CD4-positive, alpha-beta T cell treated with Interleukin-4 for 4 hours (primary cell): ENCODE measurements around the gene PSMA6.
A peak's percentile ranks its signal among the peaks of the same experiment; 100 is the strongest.
"Not testable (repeated sequence)": the region's sequence is repeated elsewhere in the genome, so short reads cannot be mapped to it uniquely, and the experiment has no call there.

Source experiments
- DNase-seq: peaks from one replicate; pipeline ENCODE4 v3.0.0-alpha.2; 2020

PSMA6 gene

GRCh38 chr14:35292051-35292769 is at the start of gene PSMA6:
Gene PSMA6 (plus strand): TSS chr14:35292382. CDS start chr14:35292477, 95 bp downstream.
- DNase-seq: peak; percentile 99

GRCh38 chr14:35242599-35243311 is 49.4 kb upstream of the PSMA6 start:
- no peak for DNase-seq

GRCh38 chr14:35243956-35244355 is 48.2 kb upstream of the PSMA6 start:
- DNase-seq: no peak

- no peak for DNase-seq
Observed at GRCh38 chr14:35244542-35244941, 47.6 kb upstream of the PSMA6 start.

GRCh38 chr14:35245051-35245450 is 47.1 kb upstream of the PSMA6 start:
- DNase-seq: no peak

GRCh38 chr14:35247777-35248475 is 44.3 kb upstream of the PSMA6 start:
- no peak for DNase-seq

GRCh38 chr14:35248476-35248788 is 43.8 kb upstream of the PSMA6 start:
- no peak for DNase-seq

- no peak for DNase-seq
Observed at GRCh38 chr14:35250319-35250718, 41.9 kb upstream of the PSMA6 start.

GRCh38 chr14:35252451-35252868 is 39.7 kb upstream of the PSMA6 start:
- no peak for DNase-seq

- DNase-seq: not testable (repeated sequence)
Observed at GRCh38 chr14:35253056-35253455, 39.1 kb upstream of the PSMA6 start.

- DNase-seq: not testable (repeated sequence)
Observed at GRCh38 chr14:35254034-35254622, 38.1 kb upstream of the PSMA6 start.

- DNase-seq: peak; percentile 41
Observed at GRCh38 chr14:35254736-35255135, 37.4 kb upstream of the PSMA6 start.

- no peak for DNase-seq
Observed at GRCh38 chr14:35255711-35256110, 36.5 kb upstream of the PSMA6 start.

GRCh38 chr14:35257809-35258208 is 34.4 kb upstream of the PSMA6 start:
- no peak for DNase-seq

GRCh38 chr14:35258420-35258819 is 33.8 kb upstream of the PSMA6 start:
- no peak for DNase-seq

GRCh38 chr14:35261774-35262173 is 30.4 kb upstream of the PSMA6 start:
- DNase-seq: peak; percentile 10

GRCh38 chr14:35262436-35262835 is 29.7 kb upstream of the PSMA6 start:
- DNase-seq: no peak

- DNase-seq: no peak
Observed at GRCh38 chr14:35268946-35269345, 23.2 kb upstream of the PSMA6 start.

- DNase-seq: no peak
Observed at GRCh38 chr14:35274805-35275204, 17.4 kb upstream of the PSMA6 start.

- DNase-seq: no peak
Observed at GRCh38 chr14:35277179-35277578, 15.0 kb upstream of the PSMA6 start.

GRCh38 chr14:35279369-35279768 is 12.8 kb upstream of the PSMA6 start:
- DNase-seq: no peak

GRCh38 chr14:35281341-35281740 is 10.8 kb upstream of the PSMA6 start:
- DNase-seq: no peak

GRCh38 chr14:35284506-35284905 is 7.7 kb upstream of the PSMA6 start:
- no peak for DNase-seq
